ENCODE results near the gene RNF145. TPM values are rescaled to one million over a fixed set of nuclear protein-coding genes. Genes with fewer than 3 reads are reported as not detected.
A peak's percentile ranks its signal among the peaks of the same experiment; 100 is the strongest.

The RNF145 gene
- total RNA-seq, 1 donor from 2014 or later: 37.2 TPM

- no peak for DNase-seq (ENCODE audit: low read depth in 2 of 2)
These were observed 19.2 kb downstream of the RNF145 start for GRCh38 chr5:159190170-159190569.

GRCh38 chr5:159189310-159189709 is 20.0 kb downstream of the RNF145 start:
- DNase-seq (ENCODE audit: low read depth in 2 of 2): peak; percentile 71 to 78

GRCh38 chr5:159187719-159188118 is 21.6 kb downstream of the RNF145 start:
- no peak for DNase-seq (ENCODE audit: low read depth in 2 of 2)

- DNase-seq (ENCODE audit: low read depth in 2 of 2): no peak
These were observed 23.0 kb downstream of the RNF145 start for GRCh38 chr5:159186319-159186718.

GRCh38 chr5:159185773-159186172 is 23.6 kb downstream of the RNF145 start:
- no peak for DNase-seq (ENCODE audit: low read depth in 2 of 2)

GRCh38 chr5:159184858-159185381 is 24.4 kb downstream of the RNF145 start:
- peak in 1 of 2 donors; percentile 50 for DNase-seq (ENCODE audit: low read depth in 2 of 2)

- DNase-seq (ENCODE audit: low read depth in 2 of 2): no peak
These were observed 25.1 kb downstream of the RNF145 start for GRCh38 chr5:159184236-159184635.

GRCh38 chr5:159183247-159183646 is 26.1 kb downstream of the RNF145 start:
- no peak for DNase-seq (ENCODE audit: low read depth in 2 of 2)

- peak; percentile 49 to 68 for DNase-seq (ENCODE audit: low read depth in 2 of 2)
These were observed 26.7 kb downstream of the RNF145 start for GRCh38 chr5:159182691-159183090.

GRCh38 chr5:159181651-159182050 is 27.7 kb downstream of the RNF145 start:
- DNase-seq (ENCODE audit: low read depth in 2 of 2): no peak

- no peak for DNase-seq (ENCODE audit: low read depth in 2 of 2)
These were observed 28.2 kb downstream of the RNF145 start for GRCh38 chr5:159181152-159181551.

- no peak for DNase-seq (ENCODE audit: low read depth in 2 of 2)
These were observed 29.6 kb downstream of the RNF145 start for GRCh38 chr5:159179529-159180305.

GRCh38 chr5:159178978-159179377 is 30.4 kb downstream of the RNF145 start:
- peak in 1 of 2 donors; percentile 93 for DNase-seq (ENCODE audit: low read depth in 2 of 2)

GRCh38 chr5:159175547-159175946 is 33.8 kb downstream of the RNF145 start:
- DNase-seq (ENCODE audit: low read depth in 2 of 2): peak in 1 of 2 donors; percentile 13

GRCh38 chr5:159174511-159175168 is 34.7 kb downstream of the RNF145 start:
- peak; percentile 21 to 47 for DNase-seq (ENCODE audit: low read depth in 2 of 2)

- no peak for DNase-seq (ENCODE audit: low read depth in 2 of 2)
These were observed 38.1 kb downstream of the RNF145 start for GRCh38 chr5:159171274-159171673.

- DNase-seq (ENCODE audit: low read depth in 2 of 2): no peak
These were observed 39.3 kb downstream of the RNF145 start for GRCh38 chr5:159170021-159170420.

GRCh38 chr5:159166416-159166815 is 42.9 kb downstream of the RNF145 start:
- DNase-seq (ENCODE audit: low read depth in 2 of 2): no peak

- no peak for DNase-seq (ENCODE audit: low read depth in 2 of 2)
These were observed 45.7 kb downstream of the RNF145 start for GRCh38 chr5:159163701-159164046.

- no peak for DNase-seq (ENCODE audit: low read depth in 2 of 2)
These were observed 46.2 kb downstream of the RNF145 start for GRCh38 chr5:159163027-159163700.

- DNase-seq (ENCODE audit: low read depth in 2 of 2): no peak
These were observed 47.8 kb downstream of the RNF145 start for GRCh38 chr5:159161361-159162214.
